Activated T-cell treated with anti-CD3 and anti-CD28 coated beads, Interleukin-2, amount 50 U/mL, for 48 hours (primary cell): ENCODE measurements around the gene ABHD2.

Experiments used
- DNase-seq, 2 experiments: peaks; one replicate each; pipeline ENCODE4 v3.0.0-alpha.2; 2020

ABHD2 gene

DNA sequence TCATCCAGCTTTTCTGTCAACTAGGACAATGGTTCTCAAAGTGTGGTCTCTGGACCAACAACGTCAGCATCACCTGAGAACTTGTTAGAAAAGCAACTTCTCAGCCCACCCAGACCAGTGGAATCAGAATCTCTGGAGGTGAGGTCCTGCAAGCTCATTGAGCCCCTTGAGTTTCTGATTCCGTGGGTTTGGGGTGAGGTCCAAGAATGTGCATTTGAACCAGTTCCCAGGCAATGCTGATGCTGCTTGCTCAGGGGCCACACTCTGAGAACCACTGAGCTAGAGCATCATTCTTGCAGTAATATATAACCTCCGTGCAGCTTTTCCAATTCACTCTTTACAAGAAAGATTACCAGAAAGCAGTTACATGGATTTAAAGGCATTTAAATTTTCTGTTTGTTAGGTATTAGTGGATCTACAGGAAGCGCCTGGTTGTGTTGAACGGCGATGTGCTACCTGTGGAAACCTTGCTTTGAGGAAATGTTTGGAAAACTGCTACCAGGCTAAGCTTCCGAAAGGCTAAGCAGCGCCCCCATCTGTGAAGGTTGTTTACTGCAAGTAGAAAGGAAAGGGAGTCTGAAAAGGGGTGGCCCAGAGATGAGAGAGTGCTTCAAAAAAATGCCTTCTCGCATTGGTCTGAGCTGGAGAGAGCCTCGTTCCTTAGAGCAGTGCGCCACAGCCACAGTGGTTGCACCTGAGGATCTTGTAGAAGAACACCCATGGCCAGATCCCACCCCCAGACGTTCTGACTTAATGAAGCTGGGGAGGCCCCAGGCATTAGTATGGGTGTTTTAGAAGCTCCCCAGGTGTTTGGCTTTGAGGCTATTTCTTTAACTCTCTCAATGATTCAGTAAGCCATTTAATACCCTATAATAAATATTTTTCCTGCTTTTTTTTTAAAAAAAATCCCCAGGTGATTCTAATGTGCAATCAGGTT, 83.1 kb downstream of the ABHD2 start:
- peak; percentile 51 to 57 for DNase-seq

DNA sequence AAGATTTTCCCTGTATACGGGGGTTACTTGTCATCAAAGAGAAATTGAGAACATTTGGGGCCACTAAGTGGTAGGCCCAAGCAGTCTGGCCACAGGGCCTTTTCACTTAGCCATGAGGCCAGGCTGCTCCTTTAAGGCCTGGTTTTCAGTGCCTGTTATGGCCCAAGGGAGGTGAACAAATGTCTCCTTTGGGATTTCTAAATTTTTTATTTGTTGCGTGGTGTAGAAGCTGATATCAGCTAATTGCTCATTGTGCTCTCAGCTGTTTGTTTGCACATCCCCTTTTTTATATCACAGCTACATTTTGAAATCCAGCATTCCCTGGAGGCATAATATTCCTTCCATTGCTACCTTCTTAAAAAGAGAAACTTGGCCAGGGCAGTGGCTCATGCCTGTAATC, 84.7 kb downstream of the ABHD2 start:
- no peak for DNase-seq

DNA sequence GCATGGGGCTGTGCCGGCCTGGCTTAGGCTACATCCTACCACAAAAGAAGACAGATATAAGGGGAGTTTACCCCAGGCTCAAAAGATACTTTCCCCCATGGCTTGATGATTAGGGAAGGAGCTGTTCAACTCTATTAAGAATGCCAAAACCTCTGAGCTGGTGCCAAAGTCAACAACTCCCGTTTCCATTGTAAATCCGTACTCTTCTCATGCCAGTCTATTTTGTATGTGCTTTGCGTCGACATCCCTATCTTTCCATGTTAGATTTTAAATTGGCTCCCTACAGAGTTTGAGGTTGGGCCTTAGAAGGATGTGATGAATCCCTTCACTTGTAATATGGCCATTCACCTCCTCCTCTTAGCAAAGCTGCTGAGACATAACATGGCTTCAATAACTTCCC, 86.2 kb downstream of the ABHD2 start:
- no peak for DNase-seq

DNA sequence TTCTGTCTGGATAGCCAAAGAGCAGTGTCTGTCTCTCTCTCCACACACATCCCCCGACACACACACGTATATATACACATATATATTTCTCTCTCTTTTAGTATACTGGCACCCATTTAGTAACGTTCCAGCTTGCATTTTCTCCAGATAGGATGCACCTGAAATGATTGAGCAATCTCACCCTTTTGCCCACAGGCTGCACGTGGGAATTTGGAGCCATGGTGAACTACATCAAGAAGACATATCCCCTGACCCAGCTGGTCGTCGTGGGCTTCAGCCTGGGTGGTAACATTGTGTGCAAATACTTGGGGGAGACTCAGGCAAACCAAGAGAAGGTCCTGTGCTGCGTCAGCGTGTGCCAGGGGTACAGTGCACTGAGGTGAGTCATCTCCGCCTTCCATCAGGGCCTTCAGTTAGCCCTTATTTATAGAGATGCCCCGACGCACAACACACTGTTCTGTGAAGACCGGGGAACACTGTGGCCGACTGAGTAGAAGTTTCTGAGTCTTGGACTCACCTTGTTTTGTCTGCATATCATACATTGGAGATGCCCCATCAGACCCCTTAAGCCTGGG, 87.4 kb downstream of the ABHD2 start:
- no peak for DNase-seq

DNA sequence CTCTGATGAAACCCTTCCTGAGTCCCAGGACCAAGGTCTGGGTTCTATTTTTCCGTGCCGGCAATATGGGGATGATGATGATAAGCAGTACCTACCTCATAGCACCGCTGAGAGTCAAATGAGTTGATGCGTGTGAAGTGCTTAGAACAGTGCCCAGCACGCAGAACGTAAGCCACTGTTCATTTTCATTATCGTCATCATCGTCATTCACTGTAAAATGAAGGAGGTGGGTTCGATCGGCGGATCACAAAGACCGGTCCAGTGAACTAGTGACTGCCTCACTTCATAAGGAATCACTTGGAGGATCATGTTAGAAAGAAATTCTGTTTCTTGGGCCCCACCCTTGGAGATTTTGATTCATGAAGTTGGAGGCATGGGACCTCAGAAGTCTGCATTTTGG, 88.9 kb downstream of the ABHD2 start:
- DNase-seq = no peak

DNA sequence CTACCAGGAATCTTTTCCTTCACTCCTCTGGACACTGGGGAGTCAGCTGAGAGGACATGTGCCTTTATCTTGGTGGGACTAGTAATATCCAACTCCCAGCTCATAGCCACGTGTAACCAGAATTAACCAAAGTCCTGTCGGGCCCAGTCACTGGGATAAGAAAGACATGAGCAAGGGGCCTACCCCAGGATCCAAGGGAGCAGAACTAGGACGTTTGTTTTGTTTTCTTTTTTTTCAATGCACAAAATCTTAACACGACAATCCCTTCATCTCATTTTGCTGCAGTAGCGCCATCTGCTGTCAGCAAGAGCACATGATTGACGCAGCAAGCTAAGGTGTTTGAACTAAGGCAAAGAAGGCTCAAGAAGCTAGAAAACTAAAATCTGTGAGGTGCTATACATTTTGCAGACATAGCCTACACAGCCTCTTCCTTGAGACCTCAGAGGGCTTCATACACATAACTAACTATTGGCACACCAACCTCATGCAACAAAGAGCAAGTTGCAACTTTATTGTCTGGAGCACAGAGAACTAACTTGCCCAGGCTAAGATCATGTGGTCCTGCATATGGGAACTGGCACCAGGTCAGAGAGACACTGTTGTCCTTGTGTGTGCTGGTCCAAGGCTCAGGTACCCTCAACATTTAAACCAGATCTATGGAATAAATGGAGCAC, 89.5 kb downstream of the ABHD2 start:
- peak; percentile 66 to 74 for DNase-seq

DNA sequence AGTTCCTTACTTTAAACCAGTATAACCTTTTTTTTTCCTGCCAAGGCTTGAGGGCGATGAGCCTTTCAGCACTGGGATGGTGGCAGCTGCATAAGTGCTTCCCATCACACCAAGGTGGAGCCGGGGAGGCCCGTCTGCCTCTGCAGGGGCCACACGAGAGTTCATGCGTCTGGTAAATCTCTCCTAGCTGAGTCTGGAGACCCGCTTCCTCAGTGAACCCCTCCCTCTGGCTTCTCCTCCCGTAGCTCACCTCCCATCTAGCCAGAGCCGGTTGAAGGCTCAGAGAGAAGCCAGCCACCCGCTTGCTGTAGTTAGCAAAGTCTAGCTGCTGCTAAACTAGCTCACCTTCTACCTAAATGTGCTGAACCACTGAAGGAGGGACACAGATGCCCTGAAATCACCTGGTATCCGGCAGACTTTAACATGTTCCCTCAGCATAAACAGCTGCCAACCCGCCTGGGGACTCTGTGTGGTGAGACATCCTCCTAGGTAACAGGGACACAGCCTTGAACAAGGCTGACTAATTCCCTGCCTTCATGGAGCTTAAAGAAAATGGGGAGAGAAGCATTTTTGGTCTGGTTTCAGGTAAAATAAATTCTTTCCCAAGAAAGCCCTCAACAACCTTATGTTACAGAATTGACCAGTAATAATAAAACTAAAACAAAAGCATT, 90.2 kb downstream of the ABHD2 start:
- peak in 1 of 2 experiments; percentile 28 for DNase-seq

DNA sequence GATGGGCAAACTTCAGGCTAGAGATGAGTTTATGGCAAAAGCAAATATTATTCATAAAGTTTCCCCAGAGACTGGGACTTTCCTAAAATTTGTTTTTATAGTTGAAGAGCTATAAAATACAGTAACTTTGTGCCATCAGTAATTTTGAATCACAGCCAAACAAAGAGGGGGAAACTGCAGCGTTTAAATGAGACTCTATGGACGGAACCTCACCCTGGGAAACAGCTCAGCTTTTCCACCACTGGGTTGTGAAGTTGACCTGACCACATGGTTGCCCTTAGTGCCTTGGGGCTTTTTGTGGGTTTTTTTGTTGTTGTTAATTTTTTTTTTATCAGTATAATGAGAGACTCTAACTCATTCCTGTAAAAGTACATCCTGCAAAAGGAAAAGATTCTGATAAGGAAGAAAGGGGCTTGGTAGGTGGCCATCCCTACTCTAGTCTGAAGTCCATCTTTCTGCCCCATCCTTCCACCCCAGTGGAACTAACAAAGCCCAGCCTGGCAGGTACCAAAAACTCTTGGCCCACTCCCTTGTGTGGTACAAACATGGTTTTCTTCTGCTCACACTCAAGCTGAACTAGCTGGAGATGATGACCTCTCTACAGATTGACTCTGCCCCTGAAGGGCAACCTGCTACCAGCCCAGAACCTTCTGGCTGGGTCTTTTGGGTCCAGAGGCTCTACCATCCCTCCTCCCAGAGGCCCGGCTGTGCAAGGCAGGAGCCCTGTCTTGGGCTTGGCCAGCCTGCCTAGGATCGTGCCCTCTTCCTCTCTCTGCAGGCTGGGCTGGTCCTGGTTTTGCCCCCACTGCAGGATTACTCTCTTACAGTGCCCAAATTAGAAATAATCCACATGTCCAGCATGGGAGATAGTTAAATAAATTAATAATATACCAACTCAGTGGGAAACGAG, 92.0 kb downstream of the ABHD2 start:
- peak; percentile 55 to 65 for DNase-seq

DNA sequence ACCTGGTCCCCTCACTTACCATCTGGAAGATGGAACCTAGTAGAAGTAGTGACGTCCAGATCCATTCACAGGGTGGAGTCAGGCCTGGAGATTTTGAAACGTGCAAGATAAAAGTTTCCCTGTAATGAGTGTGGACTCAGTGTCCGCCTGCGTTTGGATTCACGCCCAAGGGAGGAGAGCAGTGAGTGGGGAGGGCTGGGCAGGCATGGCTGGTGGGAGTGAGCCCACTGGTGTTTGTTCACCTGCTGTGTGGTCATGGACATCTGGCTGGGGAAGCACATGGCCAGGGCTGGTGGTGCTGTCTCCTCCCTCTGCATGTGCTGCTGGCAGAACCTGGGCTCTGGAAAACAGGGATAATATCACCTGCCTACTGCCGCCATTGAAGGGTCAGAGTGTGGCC, 96.1 kb downstream of the ABHD2 start:
- DNase-seq = no peak

DNA sequence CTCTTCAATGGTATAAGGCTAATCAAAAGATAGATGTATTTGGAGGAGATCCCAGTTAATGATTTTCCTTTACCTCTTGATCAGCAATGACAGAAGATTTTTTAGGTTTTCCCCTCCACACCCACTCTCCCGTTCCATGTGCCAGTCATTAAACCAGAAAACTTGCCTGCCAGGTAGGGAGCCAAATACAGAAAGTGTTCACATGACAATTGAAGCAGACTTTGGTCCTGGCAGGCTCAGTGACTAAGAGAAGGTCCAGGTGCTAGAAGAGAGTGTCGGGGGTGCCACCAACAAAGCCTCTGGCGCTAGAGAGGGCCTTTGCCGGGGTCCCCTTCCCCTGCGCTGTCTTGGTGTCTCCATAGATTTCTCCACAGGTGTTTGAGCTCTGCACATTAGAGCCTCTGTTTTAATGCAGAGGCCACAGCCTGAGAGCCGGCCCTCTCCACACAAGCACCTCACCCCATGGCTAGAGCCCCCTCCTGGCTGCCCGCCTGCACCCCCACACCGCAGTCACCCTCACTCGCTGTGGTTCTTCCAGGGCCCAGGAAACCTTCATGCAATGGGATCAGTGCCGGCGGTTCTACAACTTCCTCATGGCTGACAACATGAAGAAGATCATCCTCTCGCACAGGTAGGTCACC, 96.8 kb downstream of the ABHD2 start:
- DNase-seq = no peak

DNA sequence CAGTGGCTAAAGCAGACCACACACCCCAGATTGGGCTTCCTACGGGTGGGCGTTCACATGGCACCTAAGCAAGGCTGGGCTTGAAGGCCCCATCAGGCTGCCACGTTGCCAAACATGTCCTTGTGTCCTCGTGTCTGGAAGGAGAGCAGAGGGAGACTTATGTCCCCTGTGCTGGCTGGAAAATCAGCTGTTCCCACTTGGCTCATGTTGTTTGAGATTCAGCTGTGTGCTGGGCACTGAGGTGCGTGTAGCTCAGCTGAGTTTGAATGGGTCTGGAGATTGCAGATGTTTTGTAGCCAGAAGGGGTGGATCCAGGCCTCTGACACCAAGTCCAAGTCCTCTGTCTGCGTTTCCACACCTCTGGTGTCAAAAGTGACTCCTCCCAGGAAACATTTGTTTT, 98.5 kb downstream of the ABHD2 start:
- no peak for DNase-seq

DNA sequence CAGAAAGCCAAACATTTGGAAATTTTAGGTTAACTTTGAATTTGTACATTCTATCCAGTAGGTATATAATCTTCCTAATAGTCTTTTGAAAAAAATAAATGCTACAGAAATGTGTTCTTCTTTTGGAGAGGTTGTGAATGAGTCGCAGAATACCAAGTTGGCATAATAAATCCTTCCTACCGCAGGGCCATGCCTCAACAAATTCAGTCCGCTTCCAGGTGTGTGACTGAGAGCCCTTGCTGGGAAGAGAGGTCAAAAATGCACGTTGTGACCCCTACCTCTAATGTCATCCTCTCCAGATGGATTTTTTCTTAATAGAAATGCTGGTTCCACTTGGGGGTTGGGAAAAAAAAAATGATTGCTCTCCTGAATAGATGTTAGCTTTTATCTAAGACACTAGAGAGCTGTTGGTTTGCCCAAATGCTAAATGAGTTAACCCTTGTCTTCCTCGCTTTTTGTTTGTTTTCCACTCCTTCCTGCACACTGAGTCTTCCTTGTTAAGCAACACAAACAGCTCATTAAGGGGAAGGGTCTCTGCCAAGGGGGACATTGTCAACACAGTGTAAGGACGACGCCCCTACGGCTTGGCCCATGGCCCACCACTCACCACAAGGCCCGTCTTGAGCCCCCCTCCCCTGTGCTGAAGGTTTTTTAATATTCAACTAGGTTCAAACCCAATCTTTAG, 99.2 kb downstream of the ABHD2 start:
- DNase-seq = no peak

DNA sequence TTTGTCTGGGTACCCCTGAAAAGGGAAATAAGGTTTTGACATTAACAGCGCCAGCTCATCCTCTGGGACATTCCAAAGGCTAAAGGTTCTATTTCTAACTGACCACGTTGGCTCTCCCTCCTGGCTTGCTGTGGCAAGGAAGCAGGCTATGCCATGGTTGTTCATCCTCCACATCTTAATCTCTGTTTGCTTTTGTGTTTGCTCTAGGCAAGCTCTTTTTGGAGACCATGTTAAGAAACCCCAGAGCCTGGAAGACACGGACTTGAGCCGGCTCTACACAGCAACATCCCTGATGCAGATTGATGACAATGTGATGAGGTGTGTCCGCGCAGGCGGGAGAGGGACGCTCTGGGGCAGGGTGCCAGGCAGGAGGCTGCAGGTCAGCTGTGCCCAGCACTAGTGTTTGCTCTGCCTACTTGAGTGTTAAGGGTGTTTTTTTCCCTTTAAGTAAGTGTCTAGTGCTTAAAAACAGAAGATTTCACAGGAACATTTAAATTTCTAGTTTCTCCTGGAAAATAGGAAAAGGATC, 99.8 kb downstream of the ABHD2 start:
- no peak for DNase-seq

DNA sequence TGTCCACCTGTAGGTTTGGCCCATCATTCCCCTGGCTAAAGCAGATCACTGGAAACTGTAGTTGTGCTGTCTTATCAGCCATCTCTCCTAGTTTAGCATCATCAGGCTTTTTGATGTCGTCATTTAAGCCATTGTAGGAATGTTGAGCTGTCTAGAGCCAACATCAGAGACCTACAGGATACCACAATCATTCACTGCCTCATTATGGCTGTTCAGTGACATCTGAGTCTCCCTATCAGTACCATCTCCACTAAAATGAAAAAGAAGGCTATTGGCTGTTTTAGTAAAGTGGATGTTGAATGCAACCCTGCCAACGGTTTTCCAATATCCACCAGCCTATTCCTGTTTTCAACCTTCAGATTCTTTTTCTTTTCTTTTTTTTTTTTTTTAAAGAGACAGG, 103.9 kb downstream of the ABHD2 start:
- DNase-seq = no peak

DNA sequence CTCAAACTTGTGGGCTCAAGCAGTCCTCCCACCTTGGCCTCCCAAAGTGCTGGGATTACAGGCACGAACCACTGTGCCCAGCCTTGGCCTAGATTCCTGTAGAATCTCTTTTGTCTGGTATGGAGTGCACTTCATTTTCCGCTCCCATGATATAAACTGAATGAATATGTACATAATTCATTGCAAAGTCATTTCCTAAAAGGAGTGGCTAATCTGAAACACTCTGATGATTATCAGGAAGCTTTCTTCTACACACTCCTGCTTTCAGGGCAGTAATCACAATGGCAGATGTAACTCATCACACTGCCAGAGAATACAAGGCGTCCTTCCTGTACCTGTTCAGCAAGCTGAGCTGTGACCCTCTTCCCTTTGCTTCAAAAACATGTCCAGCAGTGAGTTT, 104.5 kb downstream of the ABHD2 start:
- DNase-seq = no peak

DNA sequence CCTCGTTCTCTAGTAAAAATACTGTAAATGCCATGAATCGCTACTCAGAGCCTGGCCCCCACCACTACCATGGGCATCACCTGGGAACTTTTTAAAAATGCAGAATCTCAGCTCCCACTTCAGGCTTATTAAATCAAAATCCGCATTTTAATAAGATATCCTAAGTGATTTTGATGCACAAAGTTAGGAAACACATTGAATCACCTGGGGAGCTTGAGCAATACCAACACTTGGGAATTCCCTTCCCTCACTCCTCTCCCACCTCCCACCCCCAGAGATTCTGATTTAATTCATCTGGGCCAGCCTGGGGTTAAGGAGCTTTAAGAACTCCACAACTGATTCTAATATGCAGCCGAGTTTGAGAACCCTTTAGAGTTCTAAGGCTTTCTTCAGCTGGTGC, 106.4 kb downstream of the ABHD2 start:
- DNase-seq = no peak

DNA sequence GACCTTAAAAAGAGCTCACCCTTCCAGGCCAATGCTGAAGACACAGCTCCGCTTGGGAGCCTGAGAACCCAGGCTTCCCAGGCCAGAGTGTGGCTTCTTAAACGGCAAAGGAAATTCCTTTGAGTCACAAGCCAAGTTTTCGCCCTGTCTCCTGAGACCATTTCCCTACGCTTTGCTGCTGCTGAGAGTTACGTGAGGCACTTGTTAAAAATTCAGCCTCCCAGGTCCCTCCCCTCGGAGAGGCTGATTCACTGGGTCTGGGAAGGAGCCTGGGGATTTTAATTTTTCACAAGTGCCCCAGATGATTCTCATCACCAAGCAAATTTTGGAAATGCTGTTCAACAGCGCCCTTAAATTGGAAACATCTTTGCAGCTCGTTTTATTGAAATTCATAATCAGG, 107.6 kb downstream of the ABHD2 start:
- no peak for DNase-seq

DNA sequence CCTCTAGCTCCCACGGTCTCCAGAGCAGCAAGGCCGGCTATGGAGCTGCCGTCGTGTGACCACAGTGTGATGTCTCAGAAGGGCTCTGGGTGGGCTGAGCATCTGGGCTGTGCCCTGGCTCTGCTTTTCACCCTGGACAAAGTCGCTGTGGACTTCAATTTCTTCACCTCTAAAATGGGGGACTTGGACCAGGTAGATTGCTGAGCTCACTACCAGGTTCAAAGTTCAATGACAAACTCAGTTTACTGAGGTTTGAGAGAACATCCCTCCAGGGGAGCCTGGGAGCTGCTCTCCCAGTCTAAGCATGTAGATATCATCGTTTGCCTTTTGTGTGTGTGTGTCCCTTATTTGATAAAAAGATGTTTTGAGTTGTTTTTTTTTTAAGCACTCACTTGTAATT, 108.0 kb downstream of the ABHD2 start:
- no peak for DNase-seq

DNA sequence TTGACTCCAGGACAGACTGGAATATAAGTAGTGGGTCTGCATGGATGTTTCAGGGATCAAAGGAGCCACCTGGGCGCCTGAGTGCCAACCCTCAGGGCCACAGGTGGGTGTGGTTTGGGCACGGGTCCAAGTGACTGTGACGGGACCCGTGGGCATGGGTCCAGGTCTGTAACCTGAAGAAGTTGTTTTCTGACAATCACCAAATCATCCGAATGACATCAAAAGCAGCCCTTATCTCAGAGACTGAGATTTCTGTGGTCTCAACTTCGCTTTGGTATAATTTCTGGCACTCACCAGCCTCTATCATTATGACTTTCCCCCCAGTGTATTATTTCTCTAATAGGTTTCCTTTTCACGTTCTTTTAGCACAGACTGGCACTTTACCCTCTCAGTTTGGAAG, 108.7 kb downstream of the ABHD2 start:
- peak; percentile 80 to 81 for DNase-seq

DNA sequence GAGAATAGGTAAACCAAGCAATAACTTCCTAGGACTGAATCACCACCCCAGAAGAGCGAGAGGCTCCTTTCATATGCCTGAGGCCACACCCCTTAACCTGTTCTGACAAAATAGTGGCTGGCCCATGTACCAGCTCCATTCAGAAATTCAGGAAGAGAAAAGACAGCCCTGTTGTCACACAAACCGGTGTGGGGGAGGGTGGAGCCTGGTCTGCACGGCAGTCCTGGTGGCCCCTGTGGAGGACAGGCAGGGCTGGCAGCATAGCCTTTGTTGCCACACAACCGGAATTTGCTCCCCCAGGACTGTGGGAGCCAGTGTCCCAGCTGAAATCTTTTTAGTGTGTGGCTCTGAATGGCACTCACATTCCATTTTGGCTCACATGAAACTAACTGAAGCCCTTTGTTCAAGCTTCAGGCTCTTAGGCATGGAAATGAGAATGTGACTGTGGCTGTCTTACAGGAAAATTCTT, 109.3 kb downstream of the ABHD2 start:
- DNase-seq = peak; percentile 50 to 54

DNA sequence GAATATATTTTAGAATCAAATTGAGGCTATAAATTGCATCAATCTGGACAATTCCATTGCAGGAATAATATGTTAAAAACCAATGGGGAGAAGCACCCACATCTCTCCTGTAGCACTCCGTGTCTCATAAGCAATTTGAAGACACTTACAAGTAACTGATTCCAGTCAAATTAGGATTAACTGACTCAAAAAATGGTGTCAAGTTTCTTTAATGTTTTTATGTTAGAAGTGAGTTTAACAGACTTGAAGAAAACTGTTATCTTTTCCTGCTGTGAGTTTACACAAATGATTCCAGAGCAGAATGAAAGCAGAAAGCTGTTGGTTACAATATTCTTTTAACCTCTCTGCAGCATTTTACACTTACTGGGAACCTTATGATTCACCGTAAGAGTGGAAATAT, 109.9 kb downstream of the ABHD2 start:
- DNase-seq = no peak
